ENCODE measurements around the gene TP73.
A peak's percentile ranks its signal among the peaks of the same experiment; 100 is the strongest.

The TP73 gene

GRCh38 chr1:3711780-3712451, 59.6 kb downstream of the TP73 start:
- no peak for DNase-seq

DNA sequence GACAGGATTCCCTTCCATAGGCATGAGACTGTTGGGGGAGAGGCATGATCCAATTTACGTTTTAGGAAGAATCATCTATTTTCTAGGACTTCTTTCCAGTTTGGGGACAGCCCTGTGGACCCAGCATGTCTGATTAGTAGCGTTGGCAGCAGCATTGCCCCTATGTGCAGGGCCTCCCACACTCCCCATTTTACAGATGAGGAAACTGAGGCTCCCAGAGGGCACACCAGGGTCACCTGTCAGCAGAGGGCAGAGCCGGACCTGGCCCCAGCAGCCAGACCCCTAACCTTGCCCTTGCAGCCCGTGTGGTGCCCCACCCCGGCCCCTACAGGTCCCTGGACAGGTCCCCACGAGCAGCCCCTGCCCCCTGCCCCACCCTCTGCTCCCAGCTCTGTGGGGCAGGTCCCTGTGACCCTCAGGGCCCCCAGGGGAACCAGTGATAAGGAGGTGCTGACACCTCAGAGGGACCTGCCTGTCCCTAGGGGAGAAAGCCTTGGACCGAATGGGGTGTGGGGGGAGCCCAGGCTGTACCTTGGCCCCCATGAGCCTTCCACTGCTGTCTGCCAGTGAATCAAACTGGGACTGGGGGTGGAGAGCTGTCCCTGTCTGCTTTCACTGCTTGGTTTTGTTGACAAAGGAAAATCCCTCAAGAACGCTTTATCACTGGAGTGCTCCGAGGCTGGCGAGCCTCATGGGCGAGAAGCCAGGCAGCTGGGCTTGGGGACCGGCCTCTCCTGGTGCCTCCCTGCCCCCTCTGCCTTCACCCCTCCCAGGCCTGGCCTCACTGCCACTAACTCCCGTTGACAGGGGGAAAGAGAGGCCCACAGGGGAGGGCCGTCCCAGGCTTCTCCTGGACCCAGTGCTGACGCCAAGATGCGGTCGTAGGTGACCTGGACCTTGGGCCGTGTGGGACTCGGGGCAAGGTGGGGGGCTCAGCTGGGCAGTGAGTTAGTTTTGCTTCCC, 60.5 kb downstream of the TP73 start:
- no peak for DNase-seq

- DNase-seq, result no peak
These were observed 61.5 kb downstream of the TP73 start for GRCh38 chr1:3713840-3714239.

- DNase-seq, result peak; percentile 58
These were observed 62.0 kb downstream of the TP73 start for GRCh38 chr1:3714284-3714741.

GRCh38 chr1:3714814-3715213, 62.5 kb downstream of the TP73 start:
- no peak for DNase-seq

DNA sequence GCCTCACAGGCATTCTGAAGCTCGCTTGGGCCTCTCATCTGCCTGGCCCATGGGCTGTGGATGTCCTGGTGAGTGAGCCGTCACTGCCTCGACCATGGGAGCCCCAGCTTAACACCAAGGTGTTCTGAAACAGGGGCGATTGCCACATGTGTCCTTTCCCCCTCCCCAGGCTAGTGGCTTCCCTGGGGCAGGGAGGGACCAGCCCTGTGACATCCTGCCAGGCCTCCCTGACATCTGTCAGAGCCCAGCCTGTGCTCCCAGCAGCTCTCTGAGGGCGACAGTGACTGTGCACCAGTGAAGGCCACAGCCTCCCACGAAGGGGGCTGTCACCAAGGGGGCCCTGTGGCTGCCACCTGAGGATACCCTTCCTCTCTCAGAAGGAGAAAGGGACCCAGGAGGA, 64.0 kb downstream of the TP73 start:
- no peak for DNase-seq

GRCh38 chr1:3717041-3717714, 64.9 kb downstream of the TP73 start:
- no peak for DNase-seq

DNA sequence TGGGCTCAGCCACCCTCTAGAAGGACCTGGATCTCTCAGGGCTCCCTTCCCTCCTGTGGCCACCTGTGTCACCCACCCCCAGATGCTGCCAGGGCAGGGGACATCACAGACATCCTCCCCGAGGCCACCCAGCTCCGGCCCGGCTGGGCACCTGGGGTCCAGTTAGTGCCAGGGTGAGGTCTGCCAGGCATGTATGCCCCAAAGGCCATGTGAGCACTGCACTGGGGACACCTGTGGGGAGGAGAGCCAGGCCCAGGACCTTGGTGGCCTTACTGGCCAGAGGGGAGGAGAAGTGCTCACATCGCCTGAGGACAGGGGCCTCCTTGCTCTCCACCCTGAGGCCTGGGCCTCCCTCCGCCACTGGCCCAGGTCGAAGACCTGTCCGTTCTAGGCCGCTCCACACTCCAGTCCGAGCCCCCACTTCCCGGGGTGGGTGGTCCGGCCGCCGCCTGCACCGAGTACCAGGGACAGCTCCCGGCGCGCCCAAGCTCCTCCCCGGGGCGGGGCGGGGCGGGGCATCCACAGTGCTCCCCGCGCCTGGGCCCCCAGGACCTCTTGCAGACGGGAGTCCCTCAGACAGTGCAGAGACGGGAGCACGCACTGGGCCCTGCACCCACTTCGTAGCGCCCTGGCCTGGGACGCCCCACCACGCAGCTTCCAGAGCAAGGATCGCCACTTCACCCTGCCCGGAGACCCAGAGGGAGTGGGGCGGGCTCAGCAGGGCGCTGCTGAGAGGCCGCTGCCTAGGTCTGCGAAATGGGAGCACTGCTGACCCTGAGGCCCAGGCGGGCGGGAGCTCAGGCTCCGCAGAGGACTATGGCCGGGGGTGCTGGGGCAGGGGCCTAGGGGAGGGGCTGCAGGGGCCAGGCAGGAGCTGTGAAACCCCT, 65.6 kb downstream of the TP73 start:
- DNase-seq, result peak; percentile 59

GRCh38 chr1:3718764-3719163, 66.4 kb downstream of the TP73 start:
- DNase-seq, result no peak

DNA sequence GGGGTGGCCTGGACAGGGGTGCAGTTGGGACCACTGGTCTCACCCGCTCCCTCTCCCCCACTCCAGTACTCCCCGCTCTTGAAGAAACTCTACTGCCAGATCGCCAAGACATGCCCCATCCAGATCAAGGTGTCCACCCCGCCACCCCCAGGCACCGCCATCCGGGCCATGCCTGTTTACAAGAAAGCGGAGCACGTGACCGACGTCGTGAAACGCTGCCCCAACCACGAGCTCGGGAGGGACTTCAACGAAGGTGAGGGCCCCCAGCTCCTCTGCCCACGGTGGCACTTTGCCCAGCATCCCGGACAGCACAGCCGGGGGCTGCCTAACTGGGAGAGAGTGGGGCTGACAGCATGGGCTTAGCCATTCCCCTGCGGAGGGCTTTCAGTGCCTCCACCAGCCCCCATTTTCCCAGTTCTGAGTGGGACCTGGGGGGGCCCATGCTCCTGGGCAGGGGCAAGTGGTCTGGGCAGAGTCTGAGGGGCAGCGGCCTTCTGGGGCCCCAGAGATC, 69.7 kb downstream of the TP73 start:
- DNase-seq, result no peak

- DNase-seq, result no peak
These were observed 70.5 kb downstream of the TP73 start for GRCh38 chr1:3722846-3723245.

DNA sequence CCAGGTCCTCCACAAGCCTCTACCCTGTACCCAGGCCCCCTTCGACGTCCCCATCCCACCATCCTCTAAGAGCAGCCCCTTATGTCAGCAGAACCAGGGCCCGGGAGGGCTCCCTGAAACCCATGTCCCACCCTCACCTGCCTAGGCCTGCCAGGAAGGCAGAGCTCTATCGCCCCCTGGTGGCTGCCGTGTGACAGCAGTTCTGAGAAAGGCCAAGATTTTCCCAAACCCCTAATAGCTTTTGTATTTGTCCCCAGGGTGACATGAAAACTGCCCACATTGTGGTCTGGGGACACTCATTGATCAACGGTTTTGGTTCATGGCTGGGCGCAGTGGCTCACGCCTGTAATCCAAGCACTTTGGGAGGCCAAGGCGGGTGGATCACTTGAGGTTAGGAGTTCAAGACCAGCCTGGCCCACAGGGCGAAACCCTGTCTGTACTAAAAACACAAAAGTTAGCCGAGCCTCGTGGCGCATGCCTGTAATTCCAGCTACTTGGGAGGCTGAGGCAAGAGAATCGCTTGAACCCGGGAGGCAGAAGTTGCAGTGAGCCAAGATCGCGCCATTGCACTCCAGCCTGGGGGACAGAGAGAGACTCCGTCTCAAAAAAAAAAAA, 72.2 kb downstream of the TP73 start:
- DNase-seq, result peak; percentile 69

GRCh38 chr1:3725366-3725765, 73.0 kb downstream of the TP73 start:
- DNase-seq, result no peak

GRCh38 chr1:3727042-3727824, 74.9 kb downstream of the TP73 start:
- no peak for DNase-seq

DNA sequence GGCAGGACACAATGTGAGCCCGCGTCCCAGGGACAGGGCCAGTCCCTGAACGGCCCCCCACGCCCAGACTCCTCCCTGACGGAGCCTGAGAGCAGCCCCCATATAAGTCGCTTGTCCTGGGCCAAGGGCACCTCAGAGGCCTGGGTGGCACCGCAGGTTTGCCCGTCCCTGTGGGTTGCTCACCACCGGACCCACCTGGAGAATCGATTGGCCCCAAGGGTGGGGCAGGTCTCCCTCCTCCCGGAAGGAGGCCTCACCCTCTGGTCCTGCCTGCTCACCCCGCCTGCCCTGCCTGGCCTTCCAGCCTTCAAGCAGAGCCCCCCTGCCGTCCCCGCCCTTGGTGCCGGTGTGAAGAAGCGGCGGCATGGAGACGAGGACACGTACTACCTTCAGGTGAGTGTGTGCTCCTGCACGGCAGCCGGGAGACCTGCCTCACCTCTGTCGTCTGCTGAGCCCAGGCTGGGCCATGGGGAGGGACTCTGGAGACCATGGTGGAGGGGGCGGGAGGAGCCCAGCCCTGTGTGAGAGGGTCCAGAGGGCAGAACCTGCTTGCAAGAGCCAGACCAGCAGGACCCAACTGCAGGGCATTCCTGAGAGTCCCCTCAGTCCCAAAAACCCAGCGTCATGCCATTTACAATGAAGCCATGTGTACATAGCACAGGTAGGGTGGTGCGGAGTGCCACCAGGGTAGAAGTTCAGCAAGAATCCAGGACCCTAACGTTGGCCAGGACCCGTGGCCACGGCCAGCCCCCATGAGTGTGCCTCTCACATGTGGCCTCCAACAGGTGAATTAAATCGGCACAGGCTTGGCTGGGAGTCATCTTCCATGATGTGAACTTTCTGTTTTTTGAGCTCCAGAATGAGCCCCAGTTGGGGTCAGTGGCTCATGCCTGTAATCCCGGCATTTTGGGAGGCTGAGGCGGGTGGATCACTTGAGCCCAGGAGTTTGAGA, 75.8 kb downstream of the TP73 start:
- no peak for DNase-seq

- no peak for DNase-seq
These were observed 77.6 kb downstream of the TP73 start for GRCh38 chr1:3729594-3730542.

- DNase-seq, result no peak
These were observed 78.4 kb downstream of the TP73 start for GRCh38 chr1:3730543-3731247.

Data from left hindlimb (tissue), 1 donor.